ENCODE data around the gene ZNF74.
"Not testable (repeated sequence)": the region's sequence is repeated elsewhere in the genome, so short reads cannot be mapped to it uniquely, and the experiment has no call there.

The ZNF74 gene

GRCh38 chr22:20444325-20444724 is 50.4 kb downstream of the ZNF74 start:
- Histone ChIP-seq H3K4me3 (ENCODE audit: low read depth, low read length) (no peak overlapping the region), H3K27ac (no peak overlapping the region), H3K36me3 (replicated peaks) (peaks cover 8% of the 10 kb centered on the region), H3K27me3 (replicated peaks) (no peaks in the 10 kb centered on the region)
- no peak for TF ChIP-seq CTCF (IDR thresholded peaks at IDR 0.05; ENCODE audit: low read depth, low read length, missing control alignments)
- in situ Hi-C loops (cut with HindIII; ENCODE audit: low pct_ligation_motif_present, low sequenced_read_pairs) = no loop called here
- no peak for DNase-seq

- Histone ChIP-seq H3K27ac (no peak overlapping the region), H3K27me3 (replicated peaks) (no peaks in the 10 kb centered on the region), H3K36me3 (replicated peaks) (peaks cover 8% of the 10 kb centered on the region), H3K4me3 (ENCODE audit: low read depth, low read length) (no peak overlapping the region)
- no peak for TF ChIP-seq CTCF (IDR thresholded peaks at IDR 0.05; ENCODE audit: low read depth, low read length, missing control alignments)
- DNase-seq = no peak
- in situ Hi-C loops (cut with HindIII; ENCODE audit: low pct_ligation_motif_present, low sequenced_read_pairs) = no loop called here
Measured at GRCh38 chr22:20446383-20446970, 52.5 kb downstream of the ZNF74 start.

- Histone ChIP-seq H3K4me3 (ENCODE audit: low read depth, low read length) (no peak overlapping the region), H3K36me3 (replicated peaks) (no peaks in the 10 kb centered on the region), H3K27me3 (replicated peaks) (no peaks in the 10 kb centered on the region), H3K27ac (no peak overlapping the region)
- TF ChIP-seq CTCF (IDR thresholded peaks at IDR 0.05; ENCODE audit: low read depth, low read length, missing control alignments) = no peak
- no peak for DNase-seq
- in situ Hi-C loops (cut with HindIII; ENCODE audit: low pct_ligation_motif_present, low sequenced_read_pairs) = no loop called here
Measured at GRCh38 chr22:20448630-20449029, 54.7 kb downstream of the ZNF74 start.

GRCh38 chr22:20449819-20450550 is 56.0 kb downstream of the ZNF74 start:
- H3K27ac ChIP-seq = no peak overlapping the region
- no peak overlapping the region for H3K4me3 ChIP-seq (ENCODE audit: low read depth, low read length)
- H3K27me3 ChIP-seq (replicated peaks) = no peaks in the 10 kb centered on the region
- TF ChIP-seq CTCF (IDR thresholded peaks at IDR 0.05; ENCODE audit: low read depth, low read length, missing control alignments) = no peak
- H3K36me3 ChIP-seq (replicated peaks) = no peaks in the 10 kb centered on the region
- no peak for DNase-seq
- in situ Hi-C loops (cut with HindIII; ENCODE audit: low pct_ligation_motif_present, low sequenced_read_pairs) = no loop called here

GRCh38 chr22:20450551-20450906 is 56.6 kb downstream of the ZNF74 start:
- H3K27ac ChIP-seq = no peak overlapping the region
- in situ Hi-C loops (cut with HindIII; ENCODE audit: low pct_ligation_motif_present, low sequenced_read_pairs) = no loop called here
- H3K27me3 ChIP-seq (replicated peaks) = no peaks in the 10 kb centered on the region
- no peak for TF ChIP-seq CTCF (IDR thresholded peaks at IDR 0.05; ENCODE audit: low read depth, low read length, missing control alignments)
- no peak overlapping the region for H3K4me3 ChIP-seq (ENCODE audit: low read depth, low read length)
- DNase-seq = no peak
- H3K36me3 ChIP-seq (replicated peaks) = no peaks in the 10 kb centered on the region

GRCh38 chr22:20451129-20451778 is 57.3 kb downstream of the ZNF74 start:
- H3K36me3 ChIP-seq (replicated peaks); H3K27ac ChIP-seq; H3K27me3 ChIP-seq (replicated peaks); DNase-seq; H3K4me3 ChIP-seq (ENCODE audit: low read depth, low read length); in situ Hi-C loops (cut with HindIII; ENCODE audit: low pct_ligation_motif_present, low sequenced_read_pairs): not testable (repeated sequence)

Data from brain microvascular endothelial cell (primary cell).